ENCODE results near the gene GDF11.

GDF11 gene

GRCh38 chr12:55729819-55730818 lies 12.8 kb upstream of the GDF11 start:
- no peaks in the 10 kb centered on the region for H3K9me3 Mint-ChIP-seq
- peaks cover 16% of the 10 kb centered on the region for H3K36me3 Mint-ChIP-seq (ENCODE audit: insufficient read depth)
- no peaks in the 10 kb centered on the region for H3K27me3 Mint-ChIP-seq
- no peak for DNase-seq (ENCODE audit: low spot score in 2 of 2)
- H3K4me3 Mint-ChIP-seq: peak overlapping the region; percentile 85
- H3K4me1 Mint-ChIP-seq: peaks cover 47% of the 10 kb centered on the region
- ATAC-seq (replicated peaks; ENCODE audit: extremely low read depth, poor library complexity, severe bottlenecking): peak; percentile 66
- peak overlapping the region; percentile 81 for H3K27ac Mint-ChIP-seq (ENCODE audit: low read depth)

GRCh38 chr12:55732288-55732687 lies 10.6 kb upstream of the GDF11 start:
- H3K9me3 Mint-ChIP-seq: no peaks in the 10 kb centered on the region
- H3K27me3 Mint-ChIP-seq: no peaks in the 10 kb centered on the region
- ATAC-seq (replicated peaks; ENCODE audit: extremely low read depth, poor library complexity, severe bottlenecking) (no peak), DNase-seq (ENCODE audit: low spot score in 2 of 2) (no peak)
- H3K4me1 Mint-ChIP-seq: peaks cover 41% of the 10 kb centered on the region
- peaks cover 8% of the 10 kb centered on the region for H3K36me3 Mint-ChIP-seq (ENCODE audit: insufficient read depth)
- H3K27ac Mint-ChIP-seq (ENCODE audit: low read depth): peak overlapping the region; percentile 49
- H3K4me3 Mint-ChIP-seq: no peak overlapping the region

- no peaks in the 10 kb centered on the region for H3K9me3 Mint-ChIP-seq
- H3K36me3 Mint-ChIP-seq (ENCODE audit: insufficient read depth): peaks cover 9% of the 10 kb centered on the region
- H3K27ac Mint-ChIP-seq (ENCODE audit: low read depth): peak overlapping the region; percentile 49
- H3K27me3 Mint-ChIP-seq: no peaks in the 10 kb centered on the region
- DNase-seq (ENCODE audit: low spot score in 2 of 2) (no peak), ATAC-seq (replicated peaks; ENCODE audit: extremely low read depth, poor library complexity, severe bottlenecking) (no peak)
- no peak overlapping the region for H3K4me3 Mint-ChIP-seq
- H3K4me1 Mint-ChIP-seq: peaks cover 41% of the 10 kb centered on the region
These were observed 9.8 kb upstream of the GDF11 start for GRCh38 chr12:55733021-55733555.

- Mint-ChIP-seq H3K36me3 (ENCODE audit: insufficient read depth) (peaks cover 9% of the 10 kb centered on the region), H3K4me1 (peaks cover 47% of the 10 kb centered on the region)
These were observed 9.1 kb upstream of the GDF11 start for GRCh38 chr12:55733858-55734257.

GRCh38 chr12:55734595-55734994 lies 8.3 kb upstream of the GDF11 start:
- Mint-ChIP-seq H3K27ac (ENCODE audit: low read depth) (no peak overlapping the region), H3K4me1 (peaks cover 45% of the 10 kb centered on the region), H3K36me3 (ENCODE audit: insufficient read depth) (peaks cover 9% of the 10 kb centered on the region), H3K27me3 (no peaks in the 10 kb centered on the region), H3K9me3 (no peaks in the 10 kb centered on the region), H3K4me3 (no peak overlapping the region)
- ATAC-seq (replicated peaks; ENCODE audit: extremely low read depth, poor library complexity, severe bottlenecking): no peak
- no peak for DNase-seq (ENCODE audit: low spot score in 2 of 2)

More at GRCh38 chr12:55733858-55734257, 9.1 kb upstream of the GDF11 start:
- Mint-ChIP-seq H3K9me3 (no peaks in the 10 kb centered on the region), H3K4me3 (no peak overlapping the region), H3K27ac (ENCODE audit: low read depth) (no peak overlapping the region), H3K27me3 (no peaks in the 10 kb centered on the region)
- DNase-seq (ENCODE audit: low spot score in 2 of 2) (no peak), ATAC-seq (replicated peaks; ENCODE audit: extremely low read depth, poor library complexity, severe bottlenecking) (no peak)

- no peak for DNase-seq (ENCODE audit: low spot score in 2 of 2)
- Mint-ChIP-seq H3K27me3 (no peaks in the 10 kb centered on the region), H3K4me1 (peaks cover 30% of the 10 kb centered on the region), H3K4me3 (no peak overlapping the region), H3K27ac (ENCODE audit: low read depth) (peak overlapping the region; percentile 16), H3K36me3 (ENCODE audit: insufficient read depth) (peaks cover 4% of the 10 kb centered on the region), H3K9me3 (no peaks in the 10 kb centered on the region)
- ATAC-seq (replicated peaks; ENCODE audit: extremely low read depth, poor library complexity, severe bottlenecking): no peak
These were observed 6.8 kb upstream of the GDF11 start for GRCh38 chr12:55736076-55736475.

GRCh38 chr12:55736780-55737580 lies 5.9 kb upstream of the GDF11 start:
- Mint-ChIP-seq H3K4me3 (peak overlapping the region; percentile 82), H3K9me3 (no peaks in the 10 kb centered on the region), H3K27me3 (no peaks in the 10 kb centered on the region), H3K4me1 (peaks cover 33% of the 10 kb centered on the region), H3K27ac (ENCODE audit: low read depth) (peak overlapping the region; percentile 87), H3K36me3 (ENCODE audit: insufficient read depth) (peaks cover 4% of the 10 kb centered on the region)
- DNase-seq (ENCODE audit: low spot score in 2 of 2) (peak in 1 of 2 donors; percentile 32), ATAC-seq (replicated peaks; ENCODE audit: extremely low read depth, poor library complexity, severe bottlenecking) (peak; percentile 26)

- DNase-seq (ENCODE audit: low spot score in 2 of 2): no peak
- peaks cover 4% of the 10 kb centered on the region for H3K36me3 Mint-ChIP-seq (ENCODE audit: insufficient read depth)
- H3K4me3 Mint-ChIP-seq: peak overlapping the region; percentile 82
- no peaks in the 10 kb centered on the region for H3K27me3 Mint-ChIP-seq
- no peak for ATAC-seq (replicated peaks; ENCODE audit: extremely low read depth, poor library complexity, severe bottlenecking)
- peaks cover 40% of the 10 kb centered on the region for H3K4me1 Mint-ChIP-seq
- H3K27ac Mint-ChIP-seq (ENCODE audit: low read depth): peak overlapping the region; percentile 89
- no peaks in the 10 kb centered on the region for H3K9me3 Mint-ChIP-seq
These were observed 5.3 kb upstream of the GDF11 start for GRCh38 chr12:55737581-55738122.

GRCh38 chr12:55738123-55739024 lies 4.5 kb upstream of the GDF11 start:
- Mint-ChIP-seq H3K27me3 (no peaks in the 10 kb centered on the region), H3K4me1 (peaks cover 43% of the 10 kb centered on the region)
- ATAC-seq (replicated peaks; ENCODE audit: extremely low read depth, poor library complexity, severe bottlenecking): peak; percentile 63

GRCh38 chr12:55739025-55739378 lies 3.9 kb upstream of the GDF11 start:
- Mint-ChIP-seq H3K4me3 (peak overlapping the region; percentile 82), H3K9me3 (no peaks in the 10 kb centered on the region), H3K27me3 (no peaks in the 10 kb centered on the region), H3K36me3 (ENCODE audit: insufficient read depth) (peaks cover 4% of the 10 kb centered on the region), H3K27ac (ENCODE audit: low read depth) (no peak overlapping the region), H3K4me1 (peaks cover 45% of the 10 kb centered on the region)
- DNase-seq (ENCODE audit: low spot score in 2 of 2) (no peak), ATAC-seq (replicated peaks; ENCODE audit: extremely low read depth, poor library complexity, severe bottlenecking) (no peak)

More at GRCh38 chr12:55738123-55739024, 4.5 kb upstream of the GDF11 start:
- H3K9me3 Mint-ChIP-seq: no peaks in the 10 kb centered on the region
- H3K4me3 Mint-ChIP-seq: peak overlapping the region; percentile 82
- H3K27ac Mint-ChIP-seq (ENCODE audit: low read depth): peak overlapping the region; percentile 89
- DNase-seq (ENCODE audit: low spot score in 2 of 2): peak; percentile 56 to 74
- peaks cover 4% of the 10 kb centered on the region for H3K36me3 Mint-ChIP-seq (ENCODE audit: insufficient read depth)

- ATAC-seq (replicated peaks; ENCODE audit: extremely low read depth, poor library complexity, severe bottlenecking) (no peak), DNase-seq (ENCODE audit: low spot score in 2 of 2) (no peak)
- Mint-ChIP-seq H3K36me3 (ENCODE audit: insufficient read depth) (peaks cover 3% of the 10 kb centered on the region), H3K9me3 (no peaks in the 10 kb centered on the region), H3K27ac (ENCODE audit: low read depth) (peak overlapping the region; percentile 82), H3K4me3 (peak overlapping the region; percentile 79), H3K27me3 (no peaks in the 10 kb centered on the region), H3K4me1 (peaks cover 57% of the 10 kb centered on the region)
These were observed 816 bp upstream of the GDF11 start for GRCh38 chr12:55741931-55742680.

Data from central memory CD8-positive, alpha-beta T cell (primary cell).